GM21526 (cell line): ENCODE measurements around the gene B3GNT4.
"Not testable (repeated sequence)": the region's sequence is repeated elsewhere in the genome, so short reads cannot be mapped to it uniquely, and the experiment has no call there.

ENCODE experiments used
- ATAC-seq: cut with Tn5 transposase; IDR thresholded peaks from one replicate; pipeline ENCODE4 v1.9.1; 2021; ENCODE audit warnings: moderate library complexity; ENCODE audit not compliant: unreplicated experiment, low FRiP score

Gene B3GNT4

GRCh38 chr12:122185494-122186082 lies 17.9 kb upstream of the B3GNT4 start:
- ATAC-seq: no peak

GRCh38 chr12:122187466-122187865 lies 16.0 kb upstream of the B3GNT4 start:
- ATAC-seq: no peak

- ATAC-seq: no peak
Observed at GRCh38 chr12:122189626-122190475, 13.7 kb upstream of the B3GNT4 start.

- no peak for ATAC-seq
Observed at GRCh38 chr12:122190842-122191668, 12.5 kb upstream of the B3GNT4 start.

- ATAC-seq: no peak
Observed at GRCh38 chr12:122192441-122192840, 11.1 kb upstream of the B3GNT4 start.

GRCh38 chr12:122194804-122195203 lies 8.7 kb upstream of the B3GNT4 start:
- no peak for ATAC-seq

GRCh38 chr12:122195405-122195804 lies 8.1 kb upstream of the B3GNT4 start:
- no peak for ATAC-seq

- no peak for ATAC-seq
Observed at GRCh38 chr12:122197612-122197966, 5.9 kb upstream of the B3GNT4 start.

GRCh38 chr12:122199484-122200355 lies 3.8 kb upstream of the B3GNT4 start:
- ATAC-seq: no peak

GRCh38 chr12:122200541-122201175 lies 2.9 kb upstream of the B3GNT4 start:
- ATAC-seq: no peak

- ATAC-seq: no peak
Observed at GRCh38 chr12:122201381-122201780, 2.1 kb upstream of the B3GNT4 start.

GRCh38 chr12:122202017-122202416 lies 1.5 kb upstream of the B3GNT4 start:
- ATAC-seq: no peak

- not testable (repeated sequence) for ATAC-seq
Observed at GRCh38 chr12:122202811-122203210, 698 bp upstream of the B3GNT4 start.

GRCh38 chr12:122204167-122205052 lies 901 bp downstream of the B3GNT4 start:
- no peak for ATAC-seq

- ATAC-seq: no peak
Observed at GRCh38 chr12:122205053-122205925, 1.8 kb downstream of the B3GNT4 start.

GRCh38 chr12:122206111-122206881 lies 2.8 kb downstream of the B3GNT4 start:
- ATAC-seq: no peak

GRCh38 chr12:122206976-122207375 lies 3.5 kb downstream of the B3GNT4 start:
- no peak for ATAC-seq
